Osteocyte (in vitro differentiated cells): ENCODE results near the gene AEN. TPM values are rescaled to one million over a fixed set of nuclear protein-coding genes. Genes with fewer than 3 reads are reported as not detected.

Experiments used
- DNase-seq: peaks from one replicate; pipeline ENCODE4 v3.0.0; 2021; ENCODE audit warnings: mixed read lengths; ENCODE audit not compliant: unreplicated experiment; ENCODE audit errors: extremely low spot score
- H3K27ac Mint-ChIP-seq: one replicate; pipeline ENCODE4 v1.8.0; 2021; ENCODE audit warnings: mild to moderate bottlenecking, mixed read lengths; ENCODE audit not compliant: unreplicated experiment
- H3K27me3 Mint-ChIP-seq: one replicate; pipeline ENCODE4 v1.8.0; 2021; ENCODE audit warnings: mixed read lengths; ENCODE audit not compliant: unreplicated experiment
- H3K36me3 Mint-ChIP-seq: one replicate; pipeline ENCODE4 v1.8.0; 2021; ENCODE audit warnings: mixed read lengths; ENCODE audit not compliant: unreplicated experiment
- H3K4me1 Mint-ChIP-seq: one replicate; pipeline ENCODE4 v1.8.0; 2021; ENCODE audit warnings: mixed read lengths; ENCODE audit not compliant: unreplicated experiment
- H3K4me3 Mint-ChIP-seq: one replicate; pipeline ENCODE4 v1.8.0; 2021; ENCODE audit warnings: mild to moderate bottlenecking, moderate library complexity, mixed read lengths; ENCODE audit not compliant: unreplicated experiment
- H3K9me3 Mint-ChIP-seq: one replicate; pipeline ENCODE4 v1.8.0; 2021; ENCODE audit warnings: mixed read lengths; ENCODE audit not compliant: unreplicated experiment
- long read RNA-seq: library from polyadenylated mRNA; unstranded; transcript quantifications from one replicate; pipeline ENCODE4 v2.0.0, GENCODE V29; 2021
- total RNA-seq: library from RNA; stranded (reverse); gene quantifications from 2 replicates; pipeline ENCODE4 v1.2.1, GENCODE V29; 2021
- TF ChIP-seq, protein P1 (sequence below): fragments of 200-600 bp; sonication (generic); IDR thresholded peaks from 2 replicates; pipeline ENCODE4 v1.5.0; 2021; ENCODE audit warnings: antibody characterized with exemption, mild to moderate bottlenecking, moderate library complexity

AEN gene, protein sequence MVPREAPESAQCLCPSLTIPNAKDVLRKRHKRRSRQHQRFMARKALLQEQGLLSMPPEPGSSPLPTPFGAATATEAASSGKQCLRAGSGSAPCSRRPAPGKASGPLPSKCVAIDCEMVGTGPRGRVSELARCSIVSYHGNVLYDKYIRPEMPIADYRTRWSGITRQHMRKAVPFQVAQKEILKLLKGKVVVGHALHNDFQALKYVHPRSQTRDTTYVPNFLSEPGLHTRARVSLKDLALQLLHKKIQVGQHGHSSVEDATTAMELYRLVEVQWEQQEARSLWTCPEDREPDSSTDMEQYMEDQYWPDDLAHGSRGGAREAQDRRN
- 25.1 and 26.8 TPM in 2 replicates for total RNA-seq
- long read RNA-seq, full-length matches to known transcripts, result 36 of 58 reads
- long read RNA-seq, partial matches to known transcripts, result 17 of 58 reads
- long read RNA-seq, other reads (novel, unspliced or antisense), result 5 of 58 reads

DNA sequence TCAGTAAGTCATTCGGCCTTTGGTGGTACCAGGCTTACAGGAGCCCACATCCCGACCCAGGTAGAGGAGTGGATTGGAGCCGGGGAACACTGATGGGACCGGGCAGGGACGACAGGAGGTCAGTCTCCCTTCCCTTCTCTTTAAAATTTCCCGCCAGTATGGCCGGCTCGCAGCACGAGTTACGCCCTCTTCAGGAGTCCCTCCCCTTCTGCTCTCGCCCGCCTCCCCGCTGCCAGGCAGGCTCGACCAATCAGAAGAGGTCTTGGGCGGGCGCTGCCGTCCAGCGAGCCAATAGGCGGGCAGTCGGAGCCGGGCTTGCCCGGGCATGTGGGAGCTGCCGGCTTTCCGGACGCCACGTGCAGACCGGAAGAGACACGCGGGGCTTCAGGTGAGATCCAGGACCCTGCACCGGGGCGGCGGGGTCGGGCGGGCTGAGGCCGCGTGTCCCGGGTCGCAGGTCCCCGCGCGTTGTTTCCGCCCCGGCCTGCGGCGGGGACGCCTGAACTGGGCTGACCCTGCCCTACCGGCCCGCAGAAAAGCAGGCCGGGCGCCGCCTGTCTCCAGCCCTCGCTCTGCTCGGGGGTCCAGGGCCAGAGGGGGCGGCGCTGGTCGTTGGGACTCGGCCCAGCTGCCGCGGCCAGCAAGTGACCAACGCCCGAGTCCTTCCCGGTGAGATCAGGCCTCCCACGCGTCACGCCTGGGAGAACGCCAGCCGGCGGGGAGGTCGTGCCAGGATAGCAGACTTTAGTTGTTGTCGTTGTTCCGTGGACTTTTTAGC is at the start of gene AEN:
TSS of gene AEN (plus strand) at position 346 of the 778 bp plus-strand sequence. CDS start 4,870 bp downstream, outside the sequence.
- Mint-ChIP-seq H3K9me3 (no peaks in the 10 kb centered on the region), H3K27ac (peak within 1 kb of the TSS; percentile 84), H3K4me1 (peaks cover 36% of the 10 kb centered on the region), H3K36me3 (no peaks in the 10 kb centered on the region), H3K27me3 (no peaks in the 10 kb centered on the region), H3K4me3 (peak within 1 kb of the TSS; percentile 85)
- TF ChIP-seq, protein P1, sequence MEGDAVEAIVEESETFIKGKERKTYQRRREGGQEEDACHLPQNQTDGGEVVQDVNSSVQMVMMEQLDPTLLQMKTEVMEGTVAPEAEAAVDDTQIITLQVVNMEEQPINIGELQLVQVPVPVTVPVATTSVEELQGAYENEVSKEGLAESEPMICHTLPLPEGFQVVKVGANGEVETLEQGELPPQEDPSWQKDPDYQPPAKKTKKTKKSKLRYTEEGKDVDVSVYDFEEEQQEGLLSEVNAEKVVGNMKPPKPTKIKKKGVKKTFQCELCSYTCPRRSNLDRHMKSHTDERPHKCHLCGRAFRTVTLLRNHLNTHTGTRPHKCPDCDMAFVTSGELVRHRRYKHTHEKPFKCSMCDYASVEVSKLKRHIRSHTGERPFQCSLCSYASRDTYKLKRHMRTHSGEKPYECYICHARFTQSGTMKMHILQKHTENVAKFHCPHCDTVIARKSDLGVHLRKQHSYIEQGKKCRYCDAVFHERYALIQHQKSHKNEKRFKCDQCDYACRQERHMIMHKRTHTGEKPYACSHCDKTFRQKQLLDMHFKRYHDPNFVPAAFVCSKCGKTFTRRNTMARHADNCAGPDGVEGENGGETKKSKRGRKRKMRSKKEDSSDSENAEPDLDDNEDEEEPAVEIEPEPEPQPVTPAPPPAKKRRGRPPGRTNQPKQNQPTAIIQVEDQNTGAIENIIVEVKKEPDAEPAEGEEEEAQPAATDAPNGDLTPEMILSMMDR, result no peak
- DNase-seq, result peak; percentile 99

DNA sequence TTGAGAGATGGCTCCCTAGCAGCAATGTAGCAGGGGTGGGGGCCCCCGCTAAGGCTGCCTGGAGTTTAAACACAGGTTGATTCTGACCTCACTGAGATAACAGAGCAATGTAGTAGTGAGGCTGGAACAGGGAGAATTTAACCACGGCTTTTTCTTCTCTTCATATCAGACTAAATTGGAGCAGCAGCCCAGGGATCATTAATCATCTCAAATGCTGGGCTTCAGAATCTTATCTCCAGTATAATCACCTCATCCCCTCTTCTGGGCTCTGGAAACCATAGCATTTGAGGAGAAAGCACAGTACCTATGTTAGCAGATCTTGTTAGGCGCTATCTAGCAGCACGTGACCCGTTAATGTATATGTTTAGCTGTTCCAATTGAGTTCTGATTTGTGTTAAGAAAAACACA is 49.3 kb upstream of the AEN start:
- Mint-ChIP-seq H3K4me1 (no peaks in the 10 kb centered on the region), H3K4me3 (no peak overlapping the region), H3K9me3 (no peaks in the 10 kb centered on the region), H3K36me3 (no peaks in the 10 kb centered on the region), H3K27me3 (peaks cover 11% of the 10 kb centered on the region), H3K27ac (no peak overlapping the region)
- TF ChIP-seq, protein P1, result no peak
- DNase-seq, result no peak

DNA sequence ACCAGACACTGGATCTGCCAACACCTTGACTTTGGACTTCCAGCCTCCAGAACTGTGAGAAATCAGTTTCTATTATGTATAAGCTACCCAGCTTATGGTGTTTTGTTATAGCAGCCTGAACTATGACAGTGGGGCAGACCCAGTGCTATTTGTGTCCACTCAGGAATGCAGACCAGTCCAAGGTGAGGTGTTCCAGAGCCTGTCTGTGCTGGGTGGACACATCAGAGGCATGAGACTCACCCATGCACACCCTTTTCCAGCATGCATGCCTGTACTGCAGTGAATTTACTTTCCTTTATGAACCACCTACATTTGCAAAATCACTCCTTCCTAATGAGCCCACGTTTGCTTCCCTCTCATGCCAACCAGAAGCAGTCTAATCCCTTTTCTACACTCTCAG is 47.1 kb upstream of the AEN start:
- no peak for DNase-seq
- TF ChIP-seq, protein P1, result no peak
- Mint-ChIP-seq H3K27me3 (peaks cover 11% of the 10 kb centered on the region), H3K4me3 (no peak overlapping the region), H3K9me3 (no peaks in the 10 kb centered on the region), H3K27ac (no peak overlapping the region), H3K36me3 (no peaks in the 10 kb centered on the region), H3K4me1 (no peaks in the 10 kb centered on the region)

DNA sequence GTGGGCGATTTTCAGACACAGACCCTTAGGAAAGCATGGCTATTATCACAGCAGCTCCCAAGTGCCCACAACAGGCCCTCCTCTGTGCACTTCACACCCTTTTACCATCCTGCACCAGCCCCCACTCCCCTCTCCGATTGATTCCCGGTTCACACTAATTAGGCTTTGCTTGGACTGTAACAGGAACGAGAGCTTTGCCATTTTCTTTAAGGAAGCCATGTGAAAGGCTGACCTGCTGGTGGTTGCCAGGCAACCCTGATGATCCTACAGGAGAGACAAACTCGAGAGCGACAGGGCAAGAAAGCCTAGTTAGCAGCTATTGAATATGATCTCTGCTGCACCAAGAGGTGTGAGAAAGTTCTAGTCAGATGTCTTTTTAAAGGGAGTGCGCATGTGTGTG is 46.5 kb upstream of the AEN start:
- no peaks in the 10 kb centered on the region for H3K9me3 Mint-ChIP-seq
- TF ChIP-seq, protein P1, result no peak
- no peaks in the 10 kb centered on the region for H3K36me3 Mint-ChIP-seq
- H3K4me1 Mint-ChIP-seq, result no peaks in the 10 kb centered on the region
- H3K27ac Mint-ChIP-seq, result no peak overlapping the region
- H3K4me3 Mint-ChIP-seq, result no peak overlapping the region
- DNase-seq, result no peak
- H3K27me3 Mint-ChIP-seq, result peaks cover 11% of the 10 kb centered on the region

DNA sequence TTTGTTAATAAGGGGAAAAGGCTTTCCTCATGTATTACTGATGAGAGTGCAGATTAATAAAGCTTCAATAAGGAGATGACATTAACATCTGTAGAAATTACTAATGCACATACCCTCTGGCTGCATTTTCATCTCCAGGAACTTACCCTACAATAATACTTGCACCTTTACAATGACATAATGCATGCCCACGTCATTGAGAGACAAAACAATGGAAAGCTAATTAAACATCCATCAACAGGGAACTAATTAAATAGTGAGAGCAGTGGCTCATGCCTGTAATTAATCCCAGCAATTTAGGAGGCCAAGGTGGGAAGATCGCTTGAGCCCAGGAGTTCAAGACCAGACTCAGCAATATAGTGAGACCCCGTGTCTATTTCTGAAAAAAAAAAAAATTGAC is 41.8 kb upstream of the AEN start:
- Mint-ChIP-seq H3K36me3 (no peaks in the 10 kb centered on the region), H3K9me3 (no peaks in the 10 kb centered on the region), H3K27me3 (peaks cover 7% of the 10 kb centered on the region), H3K4me3 (no peak overlapping the region), H3K4me1 (no peaks in the 10 kb centered on the region), H3K27ac (no peak overlapping the region)
- TF ChIP-seq, protein P1, result no peak
- no peak for DNase-seq
